ENCODE results near the gene ZNRD2.

The ZNRD2 gene

DNA sequence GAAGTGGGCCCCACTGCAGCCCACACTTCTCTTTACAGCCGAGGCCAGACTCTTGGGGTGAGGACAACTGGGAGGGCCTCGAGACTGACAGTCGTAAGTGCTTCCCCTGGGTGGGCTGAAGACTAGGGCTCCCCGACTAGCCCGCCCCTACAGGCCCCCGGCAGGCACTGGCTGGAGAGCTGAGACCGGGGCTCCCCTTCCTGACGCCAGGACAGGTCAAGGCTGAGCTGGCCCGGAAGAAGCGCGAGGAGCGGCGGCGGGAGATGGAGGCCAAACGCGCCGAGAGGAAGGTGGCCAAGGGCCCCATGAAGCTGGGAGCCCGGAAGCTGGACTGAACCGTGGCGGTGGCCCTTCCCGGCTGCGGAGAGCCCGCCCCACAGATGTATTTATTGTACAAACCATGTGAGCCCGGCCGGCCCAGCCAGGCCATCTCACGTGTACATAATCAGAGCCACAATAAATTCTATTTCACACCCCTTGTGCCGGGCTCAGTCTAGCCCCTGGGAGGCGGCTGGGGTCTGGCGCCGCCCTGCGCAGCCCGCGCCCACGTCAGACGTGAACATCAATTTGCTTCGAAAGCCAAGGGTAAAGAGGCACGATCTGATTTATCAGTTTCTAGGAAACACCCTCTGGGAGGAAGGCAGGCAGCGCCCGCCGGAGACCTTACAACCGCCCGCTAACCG is 31.9 kb upstream of the ZNRD2 start:
- DNase-seq (ENCODE audit: low read depth): no peak

DNA sequence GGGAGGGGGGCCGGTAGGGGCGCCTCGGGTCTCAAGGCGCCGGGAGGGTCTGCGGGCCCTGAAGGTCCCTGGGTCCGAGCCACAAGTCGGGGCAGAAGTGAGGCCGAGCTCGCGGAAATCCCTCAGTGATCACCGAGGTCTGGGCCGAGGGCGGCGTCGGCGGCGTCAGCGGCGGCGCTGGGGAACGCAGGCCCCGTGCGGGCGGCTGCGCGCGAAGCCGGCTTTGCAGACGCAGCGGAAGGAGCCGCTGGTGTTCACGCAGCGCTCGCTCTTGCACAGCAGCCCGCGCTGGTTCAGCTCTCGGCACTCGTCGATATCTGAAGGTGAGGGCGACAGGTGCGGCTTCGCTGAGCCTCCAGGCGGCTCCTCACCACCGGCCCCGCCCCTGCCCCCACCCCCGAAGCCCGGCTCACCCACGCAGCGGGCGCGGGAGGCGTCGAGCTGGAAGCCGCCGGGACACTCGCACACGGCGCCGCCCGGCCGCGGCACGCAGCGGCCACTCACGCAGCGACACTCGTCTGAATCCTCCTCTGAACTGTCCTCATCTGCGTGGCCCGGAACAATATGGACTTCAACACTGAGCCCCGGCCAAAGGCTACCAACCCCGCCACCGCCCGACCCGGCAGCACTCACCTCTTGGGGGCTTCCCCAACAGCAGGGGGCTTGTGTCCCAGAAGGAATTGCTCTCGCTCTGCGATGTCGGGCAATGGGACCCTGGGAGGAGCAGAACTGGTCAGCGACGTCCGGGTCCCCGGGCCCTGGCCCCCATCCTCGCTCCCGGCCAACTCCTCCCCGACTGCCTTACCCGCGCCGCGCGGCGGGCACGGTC is 31.1 kb upstream of the ZNRD2 start:
- DNase-seq (ENCODE audit: low read depth): no peak

DNA sequence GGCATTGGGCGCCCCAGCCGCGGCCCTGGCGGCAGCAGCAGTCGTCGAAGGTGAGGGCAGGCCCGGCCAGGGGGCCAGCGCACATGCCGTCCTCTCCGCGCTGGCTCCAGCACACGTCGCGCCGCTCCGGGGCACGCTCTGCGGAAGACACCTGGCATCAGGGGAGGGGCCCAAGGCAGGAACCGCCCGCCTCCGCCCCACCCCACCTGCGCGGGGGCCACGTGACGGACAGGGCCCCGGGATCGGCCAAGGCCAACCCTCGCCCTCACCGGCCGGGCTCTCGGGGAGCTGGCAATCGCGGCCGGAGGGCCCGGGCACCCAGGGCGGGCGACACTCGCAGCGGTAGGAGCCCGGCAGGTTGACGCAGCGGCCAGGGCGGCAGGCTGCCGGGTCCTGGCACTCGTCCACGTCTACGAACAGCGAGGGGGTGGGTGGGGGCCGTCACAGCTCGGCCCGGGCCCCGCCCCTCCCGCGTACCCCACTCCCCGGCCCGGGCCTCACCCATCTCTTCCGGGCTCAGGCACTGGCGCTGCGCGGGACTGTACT is 30.5 kb upstream of the ZNRD2 start:
- no peak for DNase-seq (ENCODE audit: low read depth)

DNA sequence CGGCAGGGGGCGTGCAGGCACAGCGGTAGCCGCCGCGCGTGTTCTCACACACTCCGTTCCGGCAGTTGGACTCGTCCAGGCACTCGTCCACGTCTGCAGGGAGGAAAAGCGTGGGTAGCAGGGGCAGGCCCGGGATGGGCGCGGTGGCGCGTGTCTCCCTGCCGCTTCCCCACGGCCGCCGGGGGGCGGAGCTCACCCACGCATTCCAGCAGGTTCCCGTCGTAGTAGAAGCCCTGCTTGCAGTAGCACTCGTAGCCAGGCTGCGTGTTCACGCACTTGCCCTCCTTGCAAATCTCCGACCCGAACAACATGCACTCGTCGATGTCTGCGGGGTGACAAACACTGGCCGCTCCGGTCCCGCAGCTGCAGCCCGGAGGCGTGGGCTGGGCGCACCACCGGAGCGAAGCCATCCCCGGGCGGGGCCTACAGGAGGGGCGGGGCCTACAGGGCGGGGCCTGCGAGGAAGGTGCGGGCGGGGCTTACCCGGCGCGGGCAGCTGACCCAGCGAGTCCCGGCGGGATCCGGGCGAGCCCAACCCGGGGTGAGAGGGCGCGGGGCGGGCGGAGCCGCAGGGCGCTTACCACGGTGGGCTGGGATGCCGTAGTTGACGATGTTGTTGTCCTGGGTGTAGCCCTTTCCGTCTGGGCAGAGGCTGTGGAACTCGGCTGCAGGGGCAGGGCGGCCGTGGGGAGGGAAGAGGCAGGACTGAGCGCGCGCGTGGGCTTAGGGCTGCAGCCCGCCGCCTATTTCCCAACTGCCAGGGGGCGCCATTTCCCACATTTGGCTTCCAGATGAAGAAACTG is 29.8 kb upstream of the ZNRD2 start:
- peak; percentile 79 for DNase-seq (ENCODE audit: low read depth)

DNA sequence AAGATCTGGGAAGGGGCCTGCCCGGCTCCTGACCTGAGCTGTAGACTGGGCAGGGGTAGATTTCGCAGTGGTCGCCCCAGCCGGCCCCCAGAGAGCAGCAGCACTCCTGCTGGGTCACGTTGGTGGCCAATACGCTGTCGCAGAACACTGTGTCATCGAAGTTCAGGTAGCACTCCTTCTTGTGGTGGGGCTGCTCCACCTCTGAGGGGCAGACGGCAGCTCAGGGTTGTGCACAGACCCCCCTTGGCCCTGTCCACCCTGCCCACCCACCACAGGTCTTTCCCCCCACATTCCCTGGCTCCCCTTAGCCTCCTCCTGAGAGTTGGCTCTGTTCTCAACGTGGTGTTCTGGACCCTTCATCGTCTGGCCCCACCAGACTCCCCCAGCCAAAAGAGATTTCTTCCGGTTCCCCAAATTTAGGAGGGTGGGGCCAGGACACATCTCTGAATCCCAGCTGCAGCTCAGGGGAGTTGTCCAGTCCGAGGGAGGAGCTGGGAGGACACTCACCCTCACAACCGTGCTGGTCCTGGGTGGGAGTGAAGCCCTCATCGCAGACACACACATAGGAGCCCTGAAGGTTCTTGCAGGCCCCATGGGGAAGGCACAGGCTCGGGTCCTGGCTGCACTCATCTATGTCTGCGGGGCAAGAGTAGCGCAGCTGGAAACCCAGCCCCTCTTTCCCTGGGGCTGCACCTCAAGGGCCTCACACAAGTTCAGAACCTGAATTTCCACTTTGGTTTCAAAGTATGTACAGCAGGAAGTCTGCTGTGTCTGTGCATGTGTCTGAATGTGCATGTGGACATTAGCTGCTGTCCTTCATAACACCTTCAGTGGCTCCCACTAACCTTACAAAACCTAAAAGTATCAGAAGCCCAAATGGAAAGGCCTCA is 28.9 kb upstream of the ZNRD2 start:
- no peak for DNase-seq (ENCODE audit: low read depth)

DNA sequence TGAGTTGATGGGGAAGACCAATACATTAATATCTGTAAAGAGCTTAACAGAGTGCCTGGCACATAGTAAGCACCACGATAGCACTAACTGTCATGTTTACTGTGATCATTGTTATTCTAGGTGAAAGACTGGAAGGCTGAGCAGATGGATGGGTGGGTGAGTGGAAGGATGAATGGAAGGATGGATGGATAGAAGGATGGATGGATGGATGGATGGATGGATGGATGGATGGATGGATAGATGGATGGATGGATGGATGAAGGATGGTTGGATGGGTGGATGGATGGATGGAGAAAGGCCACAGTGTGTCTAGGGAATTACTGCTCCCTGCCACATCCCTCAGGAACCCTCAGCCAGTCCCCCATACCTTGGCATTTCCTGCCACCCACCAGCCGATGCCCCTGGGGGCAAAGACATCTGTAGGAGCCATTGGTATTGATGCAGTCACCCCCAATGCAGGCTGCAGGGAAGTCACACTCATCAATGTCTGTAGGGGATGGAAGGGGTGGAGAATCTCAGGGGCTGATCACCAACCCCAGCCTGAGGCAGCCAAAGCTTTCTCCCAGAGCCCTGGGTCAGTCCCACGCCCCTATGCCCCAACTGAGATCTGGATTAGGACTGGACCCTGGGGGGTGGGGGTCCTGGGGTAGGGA is 27.4 kb upstream of the ZNRD2 start:
- no peak for DNase-seq (ENCODE audit: low read depth)

DNA sequence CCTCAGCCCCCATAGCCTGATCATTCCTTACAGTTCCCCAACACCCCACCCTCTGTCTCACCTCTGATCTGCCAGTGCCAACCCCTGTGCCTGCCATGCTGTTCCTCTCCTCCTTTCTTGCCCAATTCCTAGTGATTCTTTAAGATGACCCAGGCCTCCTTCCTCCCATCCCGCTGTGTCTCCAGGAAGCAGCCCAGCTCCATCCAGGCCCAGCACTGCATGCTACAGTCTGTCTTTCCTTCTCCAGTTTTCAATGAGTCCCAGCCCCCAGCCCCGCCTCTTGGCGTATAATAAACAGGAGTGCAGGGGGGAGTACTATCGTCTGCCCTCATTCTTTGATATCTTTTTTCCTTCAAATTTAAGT is 24.4 kb upstream of the ZNRD2 start:
- no peak for DNase-seq (ENCODE audit: low read depth)

DNA sequence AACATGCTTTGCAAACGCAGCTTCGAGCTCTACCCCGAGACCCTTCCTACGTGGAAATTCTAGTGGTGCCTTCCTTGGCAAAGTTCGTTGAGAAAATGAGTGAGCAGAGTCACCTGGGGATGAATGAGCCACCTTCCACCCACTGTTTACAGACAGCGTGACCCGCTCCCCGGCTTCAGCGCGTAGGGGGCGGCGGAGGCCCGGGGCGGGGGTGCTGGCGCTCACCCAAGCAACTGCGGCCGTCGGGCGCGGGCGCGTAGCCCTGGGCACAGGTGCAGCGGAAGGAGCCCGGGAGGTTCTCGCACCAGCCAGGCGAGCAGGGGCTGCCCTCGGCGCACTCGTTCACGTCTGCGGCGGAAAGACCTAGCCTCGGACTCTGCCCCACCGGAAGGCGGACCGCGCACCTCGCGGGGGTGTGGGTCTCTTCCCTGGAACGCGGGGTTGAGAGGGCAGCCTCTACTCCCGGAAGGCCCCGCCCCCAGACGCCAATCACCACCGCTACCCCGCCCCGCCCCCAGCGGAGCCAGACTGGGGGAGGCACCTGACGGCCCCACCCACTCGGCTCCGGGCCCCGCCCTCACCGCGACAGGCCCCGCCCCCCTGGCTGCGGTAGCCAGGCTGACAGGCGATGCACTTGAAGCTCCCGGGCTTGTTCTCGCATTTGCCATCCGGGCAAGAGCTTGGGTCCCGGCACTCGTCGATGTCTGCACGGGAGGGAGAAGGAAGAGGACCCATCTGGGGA is 23.9 kb upstream of the ZNRD2 start:
- peak; percentile 97 for DNase-seq (ENCODE audit: low read depth)

DNA sequence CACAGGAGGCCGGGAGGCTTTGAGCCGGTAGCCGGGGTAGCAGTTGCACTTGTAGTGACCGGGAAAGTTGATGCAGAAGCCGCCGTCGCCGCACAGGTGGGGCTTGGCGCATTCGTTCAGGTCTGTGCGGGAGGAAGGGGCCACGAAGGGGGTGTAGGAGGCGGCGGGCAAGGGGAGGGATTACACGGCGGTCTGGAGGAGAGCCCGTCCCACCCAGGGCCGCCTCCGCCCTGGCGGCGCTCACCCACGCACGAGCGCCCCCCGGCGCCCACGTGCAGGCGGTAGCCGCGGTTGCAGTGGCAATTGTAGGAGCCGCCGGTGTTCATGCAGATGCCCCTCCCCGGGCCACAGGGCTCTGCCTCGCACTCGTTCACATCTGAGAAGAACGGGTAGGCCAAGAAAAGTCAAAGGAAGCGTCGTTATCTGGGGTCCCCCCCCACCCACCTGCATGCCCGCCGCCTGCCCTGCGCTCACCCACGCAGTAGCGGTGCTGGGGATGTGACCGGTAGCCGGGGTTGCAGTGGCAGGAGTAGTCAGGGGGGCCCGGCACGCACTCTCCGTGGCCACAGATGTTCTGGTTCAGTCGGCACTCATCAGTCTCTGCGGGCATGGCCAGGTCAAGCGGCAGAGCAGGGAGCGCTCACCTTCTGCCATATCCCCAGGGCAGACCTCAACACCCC is 22.7 kb upstream of the ZNRD2 start:
- no peak for DNase-seq (ENCODE audit: low read depth)

DNA sequence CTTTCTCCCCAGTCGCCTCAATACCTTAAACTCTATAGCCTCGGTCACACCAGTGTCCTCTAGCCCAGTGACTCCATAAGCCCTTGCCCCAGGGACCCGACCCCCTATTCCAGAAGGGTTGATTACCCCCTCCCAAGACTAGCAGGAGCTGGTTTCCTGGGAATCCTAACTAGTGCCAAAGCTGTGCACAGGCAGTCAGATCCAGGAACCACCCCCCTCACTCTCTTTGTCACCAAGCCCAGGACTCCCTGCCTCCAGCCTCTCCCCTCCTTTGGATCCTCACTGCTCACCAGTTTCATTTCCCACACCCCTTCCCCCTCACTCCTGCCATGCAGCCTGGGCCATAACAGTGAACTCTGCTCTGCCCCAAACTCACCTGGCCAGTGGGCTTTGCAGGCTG is 21.9 kb upstream of the ZNRD2 start:
- DNase-seq (ENCODE audit: low read depth): no peak

DNA sequence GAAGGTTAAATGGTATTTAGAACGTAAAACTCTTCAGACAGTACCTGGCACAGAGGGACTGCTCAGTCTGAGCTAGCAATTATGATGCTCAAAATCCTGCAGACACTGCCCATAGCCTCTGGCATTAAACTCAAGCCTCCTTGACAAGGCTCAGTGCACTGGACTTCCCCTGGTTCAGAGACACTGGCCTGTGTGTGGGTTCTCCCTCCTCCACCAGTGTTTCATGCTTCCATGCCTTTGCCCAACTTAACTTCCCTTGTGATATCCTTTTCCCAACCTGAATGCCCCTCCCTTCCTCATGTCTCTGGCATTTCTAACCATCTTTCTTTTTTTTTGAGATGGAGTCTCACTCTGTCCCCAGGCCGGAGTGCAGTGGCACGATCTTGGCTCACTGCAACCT is 21.2 kb upstream of the ZNRD2 start:
- no peak for DNase-seq (ENCODE audit: low read depth)

DNA sequence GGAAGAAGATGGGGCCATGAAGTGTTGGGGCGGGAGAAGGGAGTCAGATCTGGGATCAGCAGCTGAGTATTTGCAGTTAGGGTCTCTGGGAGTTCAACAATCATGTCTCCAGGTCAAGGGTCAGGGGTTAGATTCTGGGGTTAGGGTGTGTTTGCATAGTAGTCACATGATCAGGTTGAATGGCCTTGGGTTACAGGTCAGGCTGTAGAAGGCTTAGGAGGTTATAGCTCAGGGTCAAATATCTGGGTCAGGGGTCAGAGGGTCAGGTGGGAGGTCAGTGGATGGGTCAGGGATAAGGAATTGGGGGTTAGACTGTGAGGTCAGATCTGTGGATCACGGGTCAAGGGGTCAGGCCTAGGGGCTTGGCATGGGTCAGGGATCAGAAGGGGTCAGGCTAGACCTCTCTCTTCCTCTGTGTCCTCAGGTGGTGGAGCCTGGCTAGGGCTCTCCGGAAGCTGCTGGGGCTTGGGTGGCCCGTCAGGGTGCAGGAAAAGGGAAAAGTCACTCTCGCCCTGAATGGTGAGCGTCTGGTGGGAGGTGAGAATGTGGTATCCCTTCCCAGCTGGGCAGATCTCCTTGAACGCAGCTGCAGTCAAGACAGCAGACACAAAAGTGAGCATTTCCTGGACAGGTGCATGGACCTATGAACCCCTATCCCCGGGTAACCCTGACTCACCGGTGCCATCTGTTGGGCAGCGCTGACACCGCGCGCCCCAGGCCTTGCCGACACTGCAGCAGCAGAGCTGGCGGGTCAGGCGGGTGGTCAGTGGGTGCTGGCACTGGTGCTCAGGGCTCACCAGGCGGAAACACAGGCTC is 18.5 kb upstream of the ZNRD2 start:
- DNase-seq (ENCODE audit: low read depth): no peak

DNA sequence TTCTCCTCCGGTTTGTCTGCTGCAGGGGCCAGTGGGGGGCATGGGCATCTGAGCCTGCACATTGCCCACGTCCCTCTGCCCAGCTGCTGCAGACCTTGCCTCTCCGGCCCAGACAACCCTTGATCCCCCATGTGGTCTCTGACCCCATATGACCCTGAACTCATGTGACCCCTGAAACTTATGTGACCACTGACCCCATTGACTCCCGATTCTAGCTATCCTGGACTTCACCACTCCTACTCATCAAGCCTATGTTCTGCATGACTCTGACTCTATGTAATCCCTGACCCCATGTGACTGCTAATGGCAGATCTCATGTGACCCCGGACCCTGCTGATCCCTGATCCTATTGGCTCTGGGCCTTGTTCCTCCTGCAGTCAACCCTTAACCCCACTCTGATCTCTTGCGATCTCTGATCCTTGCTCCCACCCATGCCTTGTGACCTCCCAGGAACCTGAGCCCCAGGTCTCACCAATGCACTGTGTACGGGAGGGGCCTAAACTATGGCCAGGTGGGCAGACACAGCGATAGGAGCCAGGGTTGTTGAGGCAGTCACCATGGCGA is 17.8 kb upstream of the ZNRD2 start:
- no peak for DNase-seq (ENCODE audit: low read depth)

DNA sequence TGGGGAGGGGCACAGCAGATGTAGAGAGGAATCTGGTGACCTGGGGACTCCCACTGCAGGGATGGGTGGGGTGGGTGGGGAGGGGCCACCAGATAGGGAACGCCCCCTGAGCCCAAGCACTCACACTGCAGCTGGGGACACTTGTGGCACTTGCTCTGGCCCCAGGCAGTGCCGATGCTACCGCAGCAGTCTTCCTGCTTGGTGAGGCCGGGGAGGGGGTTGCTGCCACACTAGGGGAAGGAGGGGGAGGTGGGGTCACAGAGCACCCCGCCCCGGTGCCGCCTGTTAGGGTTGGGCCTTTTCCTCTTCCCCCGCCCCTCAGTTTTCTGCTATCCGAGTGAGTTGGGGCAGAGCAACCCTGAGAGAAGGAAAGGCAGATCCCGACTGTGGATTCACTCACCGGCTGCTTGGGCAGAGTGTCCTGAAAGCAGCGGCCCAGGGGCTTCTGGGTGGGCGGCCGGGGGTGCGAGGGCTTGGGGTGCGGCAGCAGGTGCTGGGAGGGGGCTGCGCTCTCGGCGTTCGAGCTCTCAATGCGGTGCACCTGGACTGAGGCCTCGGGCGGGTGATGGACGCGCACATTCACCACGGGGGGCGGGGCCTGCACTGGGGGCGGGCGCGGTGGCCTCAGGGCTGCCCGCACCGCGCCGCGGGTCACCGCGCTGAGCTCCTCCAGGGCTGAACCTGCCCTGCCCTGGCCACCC is 16.8 kb upstream of the ZNRD2 start:
- DNase-seq (ENCODE audit: low read depth): peak; percentile 54

DNA sequence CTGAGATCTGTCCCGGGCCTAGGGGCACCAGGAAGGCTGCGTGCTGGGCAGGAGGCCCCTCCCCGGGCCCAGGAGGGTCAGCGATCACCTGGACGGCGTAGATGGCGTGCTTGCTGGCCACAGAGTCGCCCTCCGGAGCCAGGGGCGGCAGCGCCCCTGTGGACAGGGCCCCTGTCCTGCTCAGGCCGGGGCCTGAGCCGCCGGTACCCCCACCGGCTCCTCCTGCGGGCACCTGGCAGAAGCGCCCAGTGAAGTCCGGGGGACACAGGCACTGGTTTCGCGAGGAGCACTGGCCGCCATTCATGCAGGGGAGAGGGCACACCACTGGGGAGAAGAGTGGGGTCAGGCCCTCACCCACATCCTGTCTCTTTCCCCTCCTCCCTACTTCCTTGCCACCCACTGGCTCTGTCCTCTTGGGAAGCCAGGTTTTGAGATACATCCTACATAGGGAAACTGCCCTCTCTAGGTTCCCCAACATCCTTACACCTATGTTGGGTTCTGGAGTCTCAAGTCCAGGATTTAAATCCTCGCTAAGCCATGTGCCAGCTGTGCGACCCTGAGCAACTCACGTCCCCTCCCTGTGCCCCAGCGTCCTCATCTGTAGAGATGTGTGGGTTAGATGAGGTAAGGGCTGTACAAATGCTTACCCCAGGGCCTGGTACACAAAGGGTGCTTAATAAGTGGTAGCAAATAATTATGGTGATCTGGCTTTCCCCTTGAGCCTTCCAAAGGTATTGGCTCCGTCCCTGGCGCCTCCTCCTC is 16.0 kb upstream of the ZNRD2 start:
- no peak for DNase-seq (ENCODE audit: low read depth)

DNA sequence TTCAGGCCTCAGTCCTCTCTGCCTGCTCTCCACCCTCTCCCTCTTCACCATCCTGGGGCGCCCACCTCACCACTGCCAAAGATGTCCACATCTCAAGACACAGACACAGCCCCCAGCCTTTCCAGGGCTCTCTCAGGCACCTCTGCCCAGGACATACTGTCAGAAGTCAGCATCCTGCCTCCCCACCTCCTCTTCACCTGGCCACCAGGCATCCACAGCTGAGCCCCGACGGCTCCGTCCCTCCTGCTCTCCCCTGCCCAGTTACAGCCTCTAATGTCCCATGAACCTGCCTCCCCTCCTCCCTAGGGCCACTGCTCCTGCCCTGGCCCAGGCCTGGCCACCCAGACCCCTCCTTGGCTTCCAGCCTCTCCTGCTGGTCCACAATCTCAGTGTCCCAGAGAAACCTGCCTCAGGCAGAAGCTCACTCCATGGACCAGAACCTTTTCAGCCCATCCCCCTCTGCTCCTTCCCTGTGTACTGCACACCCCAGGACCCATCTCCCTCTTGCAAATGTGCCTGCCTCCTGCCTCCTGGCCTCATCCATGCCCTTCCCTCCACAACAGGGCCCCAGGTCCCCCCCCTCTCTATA is 15.3 kb upstream of the ZNRD2 start:
- no peak for DNase-seq (ENCODE audit: low read depth)
